ENCODE measurements around the gene TCEAL1. TPM values are rescaled to one million over a fixed set of nuclear protein-coding genes. Genes with fewer than 3 reads are reported as not detected.

Gene TCEAL1
- total RNA-seq, 1 experiment from 2014 or later = not detected

DNA sequence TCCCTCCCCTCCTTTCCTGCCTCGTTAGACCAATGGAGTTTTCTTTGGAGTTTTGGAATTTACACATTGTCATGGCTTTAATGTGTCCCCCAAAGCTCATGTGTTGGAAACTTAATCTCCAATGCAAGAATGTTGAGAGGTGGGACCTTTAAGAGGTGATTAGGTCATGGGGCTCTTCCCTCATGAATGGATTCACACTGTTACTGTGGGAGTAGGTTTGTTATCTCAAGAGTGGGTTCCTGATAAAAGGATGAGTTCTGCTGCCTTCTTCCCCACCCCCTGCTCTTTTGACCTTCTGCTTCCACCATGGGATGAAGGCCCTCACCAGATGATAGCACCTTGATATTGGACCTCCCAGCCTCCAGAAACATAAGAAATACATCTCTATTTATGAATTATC lies 41.0 kb downstream of the TCEAL1 start:
- H3K4me2 ChIP-seq (ENCODE audit: low read length) = no peak overlapping the region
- H4K20me1 ChIP-seq (ENCODE audit: insufficient read depth) = no peaks in the 10 kb centered on the region
- POLR2A ChIA-PET = no interaction called here
- no peaks in the 10 kb centered on the region for H3K79me2 ChIP-seq (ENCODE audit: insufficient read depth, low read length)
- ATAC-seq (no peak), DNase-seq (ENCODE audit: low read depth, low spot score) (no peak)
- TF ChIP-seq CEBPB (IDR thresholded peaks at IDR 0.05; ENCODE audit: low read depth) (no peak), ZFX (IDR thresholded peaks at IDR 0.05) (no peak), YY1 (IDR thresholded peaks at IDR 0.05; ENCODE audit: extremely low read depth, insufficient replicate concordance, low read depth, low read length) (no peak), SP1 (IDR thresholded peaks at IDR 0.05; ENCODE audit: low read depth) (no peak)
- TF ChIP-seq, protein P1, sequence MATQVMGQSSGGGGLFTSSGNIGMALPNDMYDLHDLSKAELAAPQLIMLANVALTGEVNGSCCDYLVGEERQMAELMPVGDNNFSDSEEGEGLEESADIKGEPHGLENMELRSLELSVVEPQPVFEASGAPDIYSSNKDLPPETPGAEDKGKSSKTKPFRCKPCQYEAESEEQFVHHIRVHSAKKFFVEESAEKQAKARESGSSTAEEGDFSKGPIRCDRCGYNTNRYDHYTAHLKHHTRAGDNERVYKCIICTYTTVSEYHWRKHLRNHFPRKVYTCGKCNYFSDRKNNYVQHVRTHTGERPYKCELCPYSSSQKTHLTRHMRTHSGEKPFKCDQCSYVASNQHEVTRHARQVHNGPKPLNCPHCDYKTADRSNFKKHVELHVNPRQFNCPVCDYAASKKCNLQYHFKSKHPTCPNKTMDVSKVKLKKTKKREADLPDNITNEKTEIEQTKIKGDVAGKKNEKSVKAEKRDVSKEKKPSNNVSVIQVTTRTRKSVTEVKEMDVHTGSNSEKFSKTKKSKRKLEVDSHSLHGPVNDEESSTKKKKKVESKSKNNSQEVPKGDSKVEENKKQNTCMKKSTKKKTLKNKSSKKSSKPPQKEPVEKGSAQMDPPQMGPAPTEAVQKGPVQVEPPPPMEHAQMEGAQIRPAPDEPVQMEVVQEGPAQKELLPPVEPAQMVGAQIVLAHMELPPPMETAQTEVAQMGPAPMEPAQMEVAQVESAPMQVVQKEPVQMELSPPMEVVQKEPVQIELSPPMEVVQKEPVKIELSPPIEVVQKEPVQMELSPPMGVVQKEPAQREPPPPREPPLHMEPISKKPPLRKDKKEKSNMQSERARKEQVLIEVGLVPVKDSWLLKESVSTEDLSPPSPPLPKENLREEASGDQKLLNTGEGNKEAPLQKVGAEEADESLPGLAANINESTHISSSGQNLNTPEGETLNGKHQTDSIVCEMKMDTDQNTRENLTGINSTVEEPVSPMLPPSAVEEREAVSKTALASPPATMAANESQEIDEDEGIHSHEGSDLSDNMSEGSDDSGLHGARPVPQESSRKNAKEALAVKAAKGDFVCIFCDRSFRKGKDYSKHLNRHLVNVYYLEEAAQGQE (IDR thresholded peaks at IDR 0.05; ENCODE audit: low read depth) = no peak
- TF ChIP-seq, protein P2, sequence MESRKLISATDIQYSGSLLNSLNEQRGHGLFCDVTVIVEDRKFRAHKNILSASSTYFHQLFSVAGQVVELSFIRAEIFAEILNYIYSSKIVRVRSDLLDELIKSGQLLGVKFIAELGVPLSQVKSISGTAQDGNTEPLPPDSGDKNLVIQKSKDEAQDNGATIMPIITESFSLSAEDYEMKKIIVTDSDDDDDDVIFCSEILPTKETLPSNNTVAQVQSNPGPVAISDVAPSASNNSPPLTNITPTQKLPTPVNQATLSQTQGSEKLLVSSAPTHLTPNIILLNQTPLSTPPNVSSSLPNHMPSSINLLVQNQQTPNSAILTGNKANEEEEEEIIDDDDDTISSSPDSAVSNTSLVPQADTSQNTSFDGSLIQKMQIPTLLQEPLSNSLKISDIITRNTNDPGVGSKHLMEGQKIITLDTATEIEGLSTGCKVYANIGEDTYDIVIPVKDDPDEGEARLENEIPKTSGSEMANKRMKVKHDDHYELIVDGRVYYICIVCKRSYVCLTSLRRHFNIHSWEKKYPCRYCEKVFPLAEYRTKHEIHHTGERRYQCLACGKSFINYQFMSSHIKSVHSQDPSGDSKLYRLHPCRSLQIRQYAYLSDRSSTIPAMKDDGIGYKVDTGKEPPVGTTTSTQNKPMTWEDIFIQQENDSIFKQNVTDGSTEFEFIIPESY (IDR thresholded peaks at IDR 0.05; ENCODE audit: extremely low read depth, insufficient replicate concordance, low read length) = no peak
- TF ChIP-seq, protein P3, sequence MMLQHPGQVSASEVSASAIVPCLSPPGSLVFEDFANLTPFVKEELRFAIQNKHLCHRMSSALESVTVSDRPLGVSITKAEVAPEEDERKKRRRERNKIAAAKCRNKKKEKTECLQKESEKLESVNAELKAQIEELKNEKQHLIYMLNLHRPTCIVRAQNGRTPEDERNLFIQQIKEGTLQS (IDR thresholded peaks at IDR 0.05) = no peak
- no peaks in the 10 kb centered on the region for H3K9me3 ChIP-seq (ENCODE audit: control insufficient read depth in 1 of 2, insufficient read depth in 1 of 2, low read depth in 1 of 2, low read length in 2 of 2)
- no TSS peak for BruUV-seq (replicated peaks)
- H2AFZ ChIP-seq (ENCODE audit: low read depth, low read length, poor library complexity, severe bottlenecking) = no peak overlapping the region
- no peaks in the 10 kb centered on the region for H3K36me3 ChIP-seq (ENCODE audit: control insufficient read depth in 1 of 2, insufficient read depth in 2 of 2, low read length in 2 of 2)
- CTCF ChIA-PET = no interaction called here
- no peak overlapping the region for H3K4me3 ChIP-seq (replicated peaks in 1 of 2; ENCODE audit: low read depth in 1 of 2, low read length in 2 of 2)
- no peak overlapping the region for H3K27ac ChIP-seq (ENCODE audit: low read depth, low read length)
- H3K9me2 ChIP-seq (ENCODE audit: insufficient read depth) = no peaks in the 10 kb centered on the region
- H3K4me1 ChIP-seq (ENCODE audit: control insufficient read depth in 1 of 2, insufficient read depth in 2 of 2, low read length in 2 of 2) = no peaks in the 10 kb centered on the region
- H3K9ac ChIP-seq (ENCODE audit: low read length) = no peak overlapping the region
- RAD21 ChIA-PET (ENCODE audit: low non-redundant PET in 1 of 2, low total read pairs in 2 of 2, uncharacterized antibody in 2 of 2, unreplicated experiment in 2 of 2) = no interaction called here
- intact Hi-C loops (cut with micrococcal nuclease) = loop anchor here (10.0 kb wide), 1 partner anchor 85 kb away; the partner anchor contains the start of gene TCEAL4
- H3K27me3 ChIP-seq (ENCODE audit: insufficient read depth, low read length) = no peaks in the 10 kb centered on the region
